Activated CD8-positive, alpha-beta memory T cell treated with anti-CD3 and anti-CD28 coated beads, Interleukin-2, amount 50 U/mL, for 1 hour (primary cell): ENCODE measurements around the gene MYOD1.

Experiments used
- DNase-seq: peaks from one replicate; pipeline ENCODE4 v3.0.0-alpha.2; 2020; ENCODE audit errors: extremely low read depth

MYOD1 gene

DNA sequence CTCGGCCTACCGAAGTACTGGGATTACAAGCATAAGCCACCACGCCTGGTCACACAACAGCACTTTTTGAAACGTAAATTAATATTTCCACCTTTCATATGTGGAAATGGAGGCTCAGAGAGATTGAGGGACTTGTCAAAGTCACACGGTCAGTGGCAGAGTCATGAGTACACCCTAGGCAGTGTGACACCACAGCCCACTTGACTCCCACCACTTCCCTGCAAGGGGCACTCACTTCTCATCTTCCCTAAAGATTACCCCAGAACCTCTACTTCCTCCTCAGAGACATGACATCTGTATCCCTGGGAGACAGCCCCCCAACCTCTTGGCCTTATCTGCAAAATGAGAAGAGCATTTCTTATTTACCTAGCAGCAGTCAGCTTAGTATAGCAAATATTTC lies 16.5 kb upstream of the MYOD1 start:
- DNase-seq, result no peak

DNA sequence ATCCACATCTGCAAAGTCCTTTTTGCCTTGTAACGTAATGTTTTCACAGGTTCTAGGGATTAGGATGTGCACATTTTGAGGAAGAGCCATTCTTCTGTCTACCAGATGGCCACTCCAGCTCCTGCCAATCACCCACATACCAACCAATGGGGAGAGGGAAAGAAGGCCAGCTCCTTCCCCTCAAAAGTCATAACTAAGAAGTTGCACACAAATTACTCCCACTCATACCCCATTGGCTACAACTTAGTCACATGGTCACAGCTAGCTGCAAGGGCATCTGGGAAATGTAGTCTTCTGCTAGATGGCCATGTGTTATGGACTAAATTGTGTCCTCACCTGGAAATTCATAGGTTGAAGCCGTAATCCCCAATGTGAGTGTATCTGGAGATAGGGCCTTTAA lies 15.4 kb upstream of the MYOD1 start:
- no peak for DNase-seq

DNA sequence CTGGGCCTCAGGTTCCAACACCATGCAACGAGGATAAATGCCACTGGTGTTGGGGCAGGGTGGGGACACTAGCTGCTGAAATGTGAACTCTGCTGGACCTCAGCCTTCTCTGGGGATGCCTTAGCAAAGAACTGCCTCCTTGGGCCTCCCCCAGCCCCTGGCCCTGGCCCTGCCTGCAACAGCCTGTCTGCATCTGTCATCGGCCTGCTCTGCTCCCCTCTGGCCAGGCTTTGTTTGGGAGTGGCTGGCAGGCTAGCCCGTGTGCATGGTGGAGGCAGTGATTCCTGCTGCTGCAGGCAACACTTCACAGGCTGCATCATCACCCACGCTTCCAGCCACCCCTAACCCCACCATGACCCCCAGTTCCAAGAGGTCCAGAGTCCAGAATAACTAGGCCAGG lies 11.5 kb upstream of the MYOD1 start:
- DNase-seq, result no peak

DNA sequence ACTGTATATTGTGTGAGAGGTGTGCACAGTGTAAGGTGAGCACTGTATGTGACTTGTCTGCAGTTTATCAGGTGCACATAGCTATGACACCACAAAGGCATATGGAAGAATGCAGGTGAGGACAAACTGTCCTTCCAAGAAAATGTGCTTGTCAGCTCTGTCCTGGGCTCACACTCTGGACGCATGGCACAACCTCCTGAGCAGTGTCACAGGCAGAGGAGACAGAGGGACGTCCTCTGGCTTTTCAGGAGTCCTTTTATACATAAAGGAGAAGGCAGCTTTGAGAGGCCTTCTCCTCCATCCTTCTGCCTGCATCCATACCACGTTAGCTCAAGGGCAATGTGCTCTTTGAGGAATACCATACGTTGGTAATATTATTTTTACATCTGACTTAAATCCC lies 7.5 kb upstream of the MYOD1 start:
- DNase-seq, result no peak

DNA sequence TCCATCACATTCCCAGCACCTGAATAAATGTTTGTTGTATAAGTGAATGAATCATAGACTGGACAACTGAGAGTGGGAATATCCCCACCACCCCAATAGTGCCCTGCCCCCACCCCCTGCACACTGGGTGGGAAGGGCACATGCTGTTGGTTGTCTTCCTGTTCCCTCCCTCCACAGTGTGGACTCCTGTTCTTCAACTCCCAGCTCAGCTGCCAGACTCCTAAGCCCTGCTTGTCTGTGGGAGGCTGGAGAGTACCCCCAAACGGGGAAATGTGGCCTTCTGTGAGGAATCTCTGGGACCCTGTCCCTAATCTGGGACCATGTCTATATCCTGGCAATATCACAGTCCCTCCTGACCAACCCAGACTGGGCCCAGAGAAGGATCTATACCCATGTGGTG lies 5.5 kb upstream of the MYOD1 start:
- no peak for DNase-seq

DNA sequence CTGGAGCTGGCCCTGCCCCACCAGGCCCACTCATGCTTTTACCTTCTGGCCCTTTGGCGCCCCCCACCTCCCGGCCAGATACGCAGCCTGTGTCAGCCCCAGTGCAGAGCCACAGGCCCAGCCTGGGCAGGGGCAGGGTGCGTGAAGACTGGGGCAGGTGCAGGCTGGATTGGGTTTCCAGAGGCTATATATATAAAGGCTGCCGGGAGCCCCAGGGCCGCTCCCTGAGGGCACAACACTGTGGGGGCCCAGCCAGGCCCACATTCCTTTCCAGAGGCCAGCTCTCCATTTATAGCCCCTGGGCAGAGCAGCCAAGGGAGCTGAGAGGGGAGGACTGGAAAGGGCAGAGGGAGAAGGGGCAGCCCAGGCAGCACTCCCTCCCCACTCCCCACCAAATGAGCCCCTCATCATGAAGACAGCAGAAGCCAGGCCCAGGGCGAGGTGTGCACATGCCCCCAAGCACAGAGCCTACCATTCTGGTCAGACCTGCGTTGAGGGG lies 5.0 kb upstream of the MYOD1 start:
- no peak for DNase-seq

DNA sequence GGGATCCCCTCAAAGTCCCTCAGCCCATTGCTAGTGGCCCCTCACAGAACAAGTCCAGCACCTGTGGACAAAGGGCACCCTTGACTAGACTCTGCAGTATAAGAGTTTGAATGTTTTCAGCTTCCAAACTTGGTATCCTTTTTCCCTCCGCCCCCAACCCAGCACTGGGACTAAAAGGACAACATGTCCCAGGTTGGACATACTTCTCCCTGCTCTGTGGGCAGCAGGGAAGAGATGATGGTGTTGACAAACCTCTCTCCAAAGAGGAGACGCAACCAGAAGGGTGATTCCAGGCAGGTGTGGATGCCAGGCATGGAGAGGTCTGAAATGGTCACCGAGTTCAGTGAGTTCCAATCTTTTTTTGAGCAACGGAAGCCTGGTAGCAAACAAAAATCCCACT lies 4.5 kb upstream of the MYOD1 start:
- DNase-seq, result no peak

DNA sequence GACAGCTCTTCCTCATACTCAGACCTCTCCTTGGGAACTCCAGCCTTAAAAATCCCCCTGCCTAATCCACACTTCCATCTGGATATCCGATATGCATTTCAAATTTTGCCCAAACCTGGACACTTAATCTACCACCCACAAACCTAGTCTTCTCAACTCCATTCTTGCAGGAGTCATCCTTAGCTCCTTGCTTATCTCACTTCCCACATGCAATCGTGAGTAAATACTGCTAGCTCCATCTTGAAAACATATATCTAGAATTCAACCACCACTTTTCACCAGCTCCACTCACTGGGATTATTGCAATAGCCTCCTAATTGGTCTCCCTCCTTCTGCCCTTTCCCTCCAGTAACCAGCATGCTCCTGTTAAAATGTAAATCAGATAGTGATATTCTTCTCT lies 2.6 kb upstream of the MYOD1 start:
- no peak for DNase-seq

DNA sequence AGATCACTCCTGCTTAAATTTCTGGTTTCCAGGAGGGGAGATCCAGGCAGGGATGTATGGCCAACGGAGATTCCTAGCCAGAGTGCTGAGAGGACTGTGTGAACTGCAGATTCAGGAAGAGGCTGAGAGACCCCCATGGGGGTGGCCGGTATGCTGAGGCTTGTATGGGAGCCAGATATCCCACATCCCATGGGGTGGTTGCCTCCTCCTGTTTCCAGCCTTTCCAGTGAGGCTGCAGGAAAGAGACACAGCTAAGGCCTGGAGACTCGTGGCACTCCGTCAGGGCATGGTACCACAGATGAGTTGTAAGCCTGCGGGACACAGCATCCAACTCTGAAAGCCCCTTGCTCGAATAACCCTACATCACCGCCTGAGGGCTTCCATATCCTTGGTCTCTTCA lies 1.4 kb upstream of the MYOD1 start:
- DNase-seq, result no peak

DNA sequence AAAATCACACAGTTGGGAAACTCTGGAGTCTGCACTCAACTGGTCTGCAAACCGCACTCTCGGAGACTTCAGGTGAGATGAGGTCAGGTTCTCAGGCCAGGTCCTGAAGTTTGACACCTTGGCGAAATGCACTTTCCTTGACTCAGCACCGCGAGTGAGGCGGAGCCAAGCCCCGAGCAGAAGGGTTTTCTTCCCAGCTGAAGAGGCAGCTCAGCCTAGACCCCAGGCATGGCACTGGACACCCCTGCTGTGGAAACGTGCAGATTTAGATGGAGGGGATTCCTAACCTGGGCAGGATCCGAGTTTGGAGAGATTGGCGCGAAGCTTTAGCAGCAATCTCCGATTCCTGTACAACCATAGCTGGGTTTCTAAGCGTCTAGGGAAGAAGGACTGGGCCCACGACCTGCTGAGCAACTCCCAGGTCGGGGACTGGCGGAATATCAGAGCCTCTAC lies 835 bp upstream of the MYOD1 start:
- no peak for DNase-seq

DNA sequence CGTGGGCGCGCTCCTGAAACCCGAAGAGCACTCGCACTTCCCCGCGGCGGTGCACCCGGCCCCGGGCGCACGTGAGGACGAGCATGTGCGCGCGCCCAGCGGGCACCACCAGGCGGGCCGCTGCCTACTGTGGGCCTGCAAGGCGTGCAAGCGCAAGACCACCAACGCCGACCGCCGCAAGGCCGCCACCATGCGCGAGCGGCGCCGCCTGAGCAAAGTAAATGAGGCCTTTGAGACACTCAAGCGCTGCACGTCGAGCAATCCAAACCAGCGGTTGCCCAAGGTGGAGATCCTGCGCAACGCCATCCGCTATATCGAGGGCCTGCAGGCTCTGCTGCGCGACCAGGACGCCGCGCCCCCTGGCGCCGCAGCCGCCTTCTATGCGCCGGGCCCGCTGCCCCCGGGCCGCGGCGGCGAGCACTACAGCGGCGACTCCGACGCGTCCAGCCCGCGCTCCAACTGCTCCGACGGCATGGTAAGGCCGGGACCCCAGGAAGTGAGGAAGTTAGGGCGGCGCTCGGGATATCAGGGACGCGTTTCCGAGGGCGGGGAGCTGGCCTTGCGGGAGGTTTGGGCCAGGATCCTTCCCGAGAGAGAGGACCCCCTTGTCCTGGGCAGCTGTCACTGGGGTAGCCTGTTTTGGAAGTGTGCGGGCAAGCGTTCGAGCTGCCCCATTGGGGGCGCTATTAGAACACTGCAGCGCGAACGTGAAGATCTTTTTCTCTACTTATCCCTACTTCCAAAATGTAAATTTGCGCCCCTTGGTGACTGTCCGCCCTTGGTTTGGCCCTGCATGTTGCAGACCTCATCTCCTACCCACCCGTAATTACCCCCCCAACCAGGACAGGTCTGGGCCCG lies 796 bp downstream of the MYOD1 start:
- DNase-seq, result no peak

DNA sequence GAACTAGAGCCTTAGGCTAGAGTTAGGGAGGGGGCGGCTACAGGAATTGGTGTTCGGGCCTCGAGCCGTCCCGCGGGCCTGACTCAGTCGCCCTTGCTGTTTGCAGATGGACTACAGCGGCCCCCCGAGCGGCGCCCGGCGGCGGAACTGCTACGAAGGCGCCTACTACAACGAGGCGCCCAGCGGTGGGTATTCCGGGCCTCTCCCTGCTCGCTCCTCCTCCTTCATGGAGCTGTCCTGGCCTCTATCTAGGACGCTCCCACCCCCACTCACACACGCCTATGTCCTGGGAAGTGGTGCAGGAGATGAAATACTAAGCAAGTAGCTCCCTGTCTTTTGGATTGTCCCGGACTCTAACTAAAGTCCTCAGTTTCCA lies 1.4 kb downstream of the MYOD1 start:
- DNase-seq, result no peak

DNA sequence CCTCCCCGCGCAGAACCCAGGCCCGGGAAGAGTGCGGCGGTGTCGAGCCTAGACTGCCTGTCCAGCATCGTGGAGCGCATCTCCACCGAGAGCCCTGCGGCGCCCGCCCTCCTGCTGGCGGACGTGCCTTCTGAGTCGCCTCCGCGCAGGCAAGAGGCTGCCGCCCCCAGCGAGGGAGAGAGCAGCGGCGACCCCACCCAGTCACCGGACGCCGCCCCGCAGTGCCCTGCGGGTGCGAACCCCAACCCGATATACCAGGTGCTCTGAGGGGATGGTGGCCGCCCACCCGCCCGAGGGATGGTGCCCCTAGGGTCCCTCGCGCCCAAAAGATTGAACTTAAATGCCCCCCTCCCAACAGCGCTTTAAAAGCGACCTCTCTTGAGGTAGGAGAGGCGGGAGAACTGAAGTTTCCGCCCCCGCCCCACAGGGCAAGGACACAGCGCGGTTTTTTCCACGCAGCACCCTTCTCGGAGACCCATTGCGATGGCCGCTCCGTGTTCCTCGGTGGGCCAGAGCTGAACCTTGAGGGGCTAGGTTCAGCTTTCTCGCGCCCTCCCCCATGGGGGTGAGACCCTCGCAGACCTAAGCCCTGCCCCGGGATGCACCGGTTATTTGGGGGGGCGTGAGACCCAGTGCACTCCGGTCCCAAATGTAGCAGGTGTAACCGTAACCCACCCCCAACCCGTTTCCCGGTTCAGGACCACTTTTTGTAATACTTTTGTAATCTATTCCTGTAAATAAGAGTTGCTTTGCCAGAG lies 2.0 kb downstream of the MYOD1 start:
- no peak for DNase-seq

DNA sequence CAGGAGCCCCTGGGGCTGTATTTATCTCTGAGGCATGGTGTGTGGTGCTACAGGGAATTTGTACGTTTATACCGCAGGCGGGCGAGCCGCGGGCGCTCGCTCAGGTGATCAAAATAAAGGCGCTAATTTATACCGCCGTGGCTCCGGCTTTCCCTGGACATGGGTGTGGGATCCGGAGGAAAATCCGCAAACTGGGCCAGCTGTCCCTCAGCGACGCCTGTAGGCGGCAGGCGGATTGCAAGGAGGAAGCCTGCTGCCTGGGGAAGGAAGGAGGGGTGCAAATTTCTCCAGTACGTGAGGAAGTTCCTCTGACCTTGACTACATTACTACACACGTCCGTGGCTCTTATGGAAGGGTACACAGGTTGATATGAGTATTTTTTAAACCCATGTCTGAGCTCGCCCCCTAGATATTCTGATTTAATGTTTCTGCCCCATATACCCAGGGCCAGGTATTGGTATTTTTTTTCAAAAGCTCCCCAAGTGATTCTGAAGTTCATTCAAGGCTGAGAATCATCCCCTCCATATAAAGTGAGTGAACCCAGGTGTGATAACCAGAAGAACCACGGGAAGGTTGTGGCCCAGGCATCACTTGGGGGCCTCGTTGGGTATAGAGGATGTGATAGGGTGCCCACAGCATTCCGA lies 2.8 kb downstream of the MYOD1 start:
- no peak for DNase-seq

DNA sequence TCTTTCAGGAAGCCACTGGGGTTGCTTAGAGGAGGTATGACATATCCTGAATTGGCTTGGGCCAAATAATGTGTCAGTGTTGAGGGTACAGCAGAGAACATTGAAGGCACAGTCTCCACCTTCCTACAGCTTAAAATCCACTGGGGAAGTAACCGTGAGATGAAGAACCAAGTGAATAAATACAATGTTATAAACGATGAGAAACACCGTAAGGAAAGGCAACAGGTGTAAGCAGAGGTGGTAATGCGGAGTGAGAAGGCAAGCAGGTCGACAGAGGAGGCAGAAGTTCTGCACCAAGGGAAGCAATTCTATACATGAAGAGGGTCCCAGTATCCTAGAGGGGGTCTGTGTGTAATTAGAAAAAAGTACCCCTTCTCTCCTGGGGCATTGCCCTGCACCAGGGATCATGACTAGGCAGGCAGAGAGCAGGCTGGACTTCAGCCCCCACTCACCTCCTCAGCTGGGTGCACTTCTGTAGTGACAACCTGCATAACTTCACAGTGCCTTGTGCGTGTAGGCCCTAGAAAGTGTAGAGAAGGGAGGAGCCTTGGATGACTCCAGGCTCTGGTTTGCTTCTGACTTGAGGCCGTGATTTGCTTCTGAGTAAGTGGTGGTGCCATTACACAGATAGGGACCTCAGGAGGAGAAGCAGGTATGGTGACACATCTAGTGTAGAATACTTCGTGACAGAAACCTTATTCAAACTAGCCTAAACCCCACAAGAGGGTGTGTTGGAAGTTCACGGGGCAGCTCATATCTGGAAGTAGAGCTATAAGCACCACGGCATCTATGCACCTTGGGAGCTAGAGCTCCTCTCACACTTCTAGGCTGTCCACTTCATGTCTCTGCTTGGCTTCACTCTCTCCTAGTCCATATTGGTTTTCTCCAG lies 4.9 kb downstream of the MYOD1 start:
- DNase-seq, result no peak

DNA sequence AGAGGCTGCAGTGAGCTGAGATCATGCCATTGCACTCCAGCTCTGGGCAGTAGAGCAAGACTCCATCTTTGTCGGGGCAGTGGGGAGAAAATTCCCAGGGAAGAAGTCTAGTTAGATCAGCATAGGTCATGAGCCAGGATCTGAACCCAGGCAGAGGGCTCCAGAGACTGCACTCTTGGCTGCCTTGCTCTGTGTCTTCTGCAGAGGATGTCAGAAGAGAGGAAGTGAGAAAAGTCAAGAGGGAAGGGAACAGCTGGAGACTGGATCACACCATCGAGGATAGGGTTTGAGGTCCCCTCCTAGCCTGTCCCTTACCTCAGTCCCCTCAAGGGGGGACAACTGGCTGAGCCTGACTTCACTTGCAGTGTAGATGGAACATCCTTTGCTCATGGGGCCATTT lies 5.8 kb downstream of the MYOD1 start:
- DNase-seq, result no peak

DNA sequence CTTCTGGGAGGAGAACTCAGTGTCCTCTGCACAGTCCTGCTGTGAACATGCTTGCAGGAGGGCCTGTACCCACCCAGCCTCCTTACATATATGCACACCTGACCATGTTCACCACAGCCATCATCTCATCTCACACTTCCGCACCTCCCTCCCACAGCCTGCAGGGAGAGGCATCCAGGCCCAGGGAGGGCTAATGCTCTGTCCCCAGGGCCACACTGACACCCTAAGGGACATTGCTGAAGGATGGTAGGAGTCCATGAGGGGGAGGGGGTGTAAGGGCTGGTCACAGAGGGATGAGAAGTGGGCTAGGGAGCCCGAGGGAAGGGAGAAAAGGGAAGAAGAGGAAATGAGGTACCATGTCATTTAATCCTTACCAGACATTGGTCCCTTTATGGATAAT lies 10.8 kb downstream of the MYOD1 start:
- no peak for DNase-seq

DNA sequence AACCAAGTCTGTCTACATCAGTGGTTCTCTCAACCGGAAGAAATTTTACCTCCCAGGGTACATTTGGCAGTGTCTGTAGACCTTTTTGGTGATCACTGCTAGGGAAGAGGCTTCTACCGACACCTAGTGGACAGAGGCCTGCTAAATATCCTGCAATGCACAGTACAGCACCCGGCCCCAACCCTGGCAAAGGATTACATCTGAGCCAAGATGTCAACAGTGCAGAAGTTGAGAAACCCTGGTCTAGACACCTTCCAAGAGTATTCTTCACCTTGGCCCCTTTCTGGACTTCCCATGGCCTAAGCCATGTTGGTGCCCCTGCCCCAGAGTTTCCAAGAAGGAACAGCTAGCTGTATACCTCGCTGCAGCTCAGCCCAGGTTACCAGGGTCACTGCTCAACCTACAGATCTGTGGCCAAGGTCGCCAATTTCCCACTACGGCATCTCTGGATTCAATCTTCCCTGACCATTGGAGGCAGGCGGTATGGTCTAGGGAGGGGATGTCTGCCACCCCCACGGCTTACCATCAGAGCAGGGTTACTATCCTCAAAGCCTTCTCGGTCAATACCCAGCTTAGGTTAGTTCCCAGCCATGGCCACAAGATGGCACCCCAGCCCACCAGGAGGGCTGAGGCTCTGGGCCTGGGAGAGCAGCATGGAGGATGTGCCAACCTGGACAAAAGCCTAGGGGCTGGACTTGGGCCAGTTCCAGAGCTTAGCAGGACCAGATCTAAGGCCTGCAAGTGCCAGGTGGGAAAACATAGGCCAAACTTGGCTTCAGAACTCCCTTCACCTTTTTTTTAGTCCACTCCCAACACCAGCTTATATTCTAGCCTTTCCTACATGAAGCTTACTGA lies 11.5 kb downstream of the MYOD1 start:
- no peak for DNase-seq

DNA sequence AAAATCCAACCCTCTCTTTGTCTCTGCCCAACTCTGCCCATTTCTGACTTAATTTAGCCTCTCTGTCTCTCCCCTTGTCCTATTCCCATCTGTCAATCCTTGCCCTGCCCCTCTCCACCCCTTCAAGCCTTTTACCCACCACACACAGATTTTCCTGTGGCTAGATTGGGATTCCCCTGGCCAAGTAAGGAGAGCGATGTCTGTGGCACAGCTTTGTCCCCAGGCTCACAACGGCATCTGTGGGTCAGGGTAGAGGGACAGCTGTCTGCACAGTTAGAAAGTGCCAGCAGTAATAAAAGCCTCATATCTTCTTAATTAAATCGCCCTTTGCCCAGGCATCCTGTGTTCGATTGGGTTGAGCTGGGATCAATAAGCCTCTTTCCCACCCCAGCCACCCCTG lies 13.9 kb downstream of the MYOD1 start:
- DNase-seq, result no peak

DNA sequence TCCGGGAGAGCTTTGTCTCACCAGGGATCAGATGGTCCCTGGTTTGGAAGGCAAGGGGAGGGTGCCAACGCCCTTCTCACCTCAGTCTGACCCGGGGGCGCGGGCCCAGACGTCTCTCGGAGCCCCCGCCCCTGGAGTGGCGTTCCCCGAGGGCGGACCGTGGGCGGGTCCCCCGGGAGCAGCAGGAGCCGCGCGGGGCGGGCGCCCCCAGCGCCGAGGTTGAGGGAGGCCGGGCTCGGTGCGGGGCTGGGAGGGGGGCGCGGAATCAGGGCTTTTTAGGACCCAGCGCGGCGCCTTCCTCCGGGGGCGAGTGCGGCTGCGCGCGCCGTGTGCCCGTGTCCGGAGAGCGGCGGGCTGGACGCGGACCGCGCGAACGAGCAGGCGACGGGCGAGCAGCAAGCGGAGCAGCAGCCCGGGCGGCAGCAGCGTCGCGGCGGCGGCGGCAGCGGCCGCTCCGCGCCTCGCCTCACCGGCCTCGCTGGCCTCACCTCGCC lies 15.1 kb downstream of the MYOD1 start, which contains the start of gene KCNC1:
KCNC1 (plus strand) TSS at position 364 of the 494 bp plus-strand sequence. CDS start 1,222 bp downstream, outside the sequence.
- no peak for DNase-seq
